OCI-LY3 (cell line): ENCODE data around the gene CPAMD8.
"Not testable (repeated sequence)": the region's sequence is repeated elsewhere in the genome, so short reads cannot be mapped to it uniquely, and the experiment has no call there.

Experiments used
- CTCF ChIP-seq: fragments of 200-600, 300-600 bp; sonication (generic); IDR thresholded peaks from 2 replicates; pipeline ENCODE4 v1.5.1; 2014; ENCODE audit warnings: antibody characterized with exemption, low read length, low read depth
- EZH2phosphoT487 ChIP-seq: fragments of 200-600 bp; shearing (Covaris generic); IDR thresholded peaks from 2 replicates; pipeline ENCODE4 v1.6.1; 2018; ENCODE audit warnings: antibody characterized with exemption, mixed run types, low read depth

DNA sequence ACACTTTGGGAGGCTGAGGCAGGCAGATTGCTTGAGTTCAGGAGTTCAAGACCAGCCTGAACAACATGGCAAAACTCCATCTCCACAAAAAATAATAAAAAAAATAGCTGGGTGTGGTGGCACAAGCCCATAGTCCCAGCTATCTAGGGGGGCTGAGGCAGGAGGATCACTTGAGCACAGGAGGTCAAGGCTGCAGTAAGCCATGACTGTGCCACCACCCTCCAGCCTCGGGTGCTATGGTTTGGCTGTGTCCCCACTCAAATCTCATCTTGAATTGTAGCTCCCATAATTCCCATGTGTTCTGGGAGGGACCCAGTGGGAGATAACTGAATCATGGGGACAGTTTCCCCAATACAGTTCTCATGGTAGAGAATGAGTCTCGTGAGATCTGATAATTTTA is 44.0 kb downstream of the CPAMD8 start:
- TF ChIP-seq CTCF, EZH2phosphoT487: not testable (repeated sequence)
